Chondrocyte (in vitro differentiated cells): ENCODE measurements around the gene FYN. TPM values are rescaled to one million over a fixed set of nuclear protein-coding genes. Genes with fewer than 3 reads are reported as not detected.
A peak's percentile ranks its signal among the peaks of the same experiment; 100 is the strongest.

Source experiments
- DNase-seq: peaks from one replicate; pipeline ENCODE4 v3.0.0; 2021; ENCODE audit warnings: mixed read lengths, low spot score
- H3K27ac Mint-ChIP-seq: one replicate; pipeline ENCODE4 v1.8.0; 2021; ENCODE audit warnings: mild to moderate bottlenecking, moderate library complexity, mixed read lengths; ENCODE audit not compliant: unreplicated experiment
- H3K27me3 Mint-ChIP-seq: 2 replicates; pipeline ENCODE4 v1.8.0; 2021; ENCODE audit warnings: low read depth, mixed read lengths
- H3K36me3 Mint-ChIP-seq: 2 replicates; pipeline ENCODE4 v1.8.0; 2021; ENCODE audit warnings: low read depth, mixed read lengths
- H3K4me1 Mint-ChIP-seq: 2 replicates; pipeline ENCODE4 v1.8.0; 2021; ENCODE audit warnings: low read depth, mild to moderate bottlenecking, mixed read lengths
- H3K4me3 Mint-ChIP-seq: one replicate; pipeline ENCODE4 v1.8.0; 2021; ENCODE audit warnings: mild to moderate bottlenecking, moderate library complexity, mixed read lengths; ENCODE audit not compliant: unreplicated experiment
- H3K9me3 Mint-ChIP-seq: 2 replicates; pipeline ENCODE4 v1.8.0; 2021; ENCODE audit warnings: low read depth, mixed read lengths
- total RNA-seq: library from RNA; stranded (reverse); gene quantifications from 3 replicates; pipeline ENCODE4 v1.2.1, GENCODE V29; 2021
- TF ChIP-seq, protein P1 (sequence below): fragments of 200-600 bp; sonication (generic); IDR thresholded peaks from 2 replicates; pipeline ENCODE4 v1.5.0; 2021; ENCODE audit warnings: antibody characterized with exemption, mild to moderate bottlenecking, moderate library complexity

FYN gene
- total RNA-seq, 1 donor from 2014 or later: 109 TPM

DNA sequence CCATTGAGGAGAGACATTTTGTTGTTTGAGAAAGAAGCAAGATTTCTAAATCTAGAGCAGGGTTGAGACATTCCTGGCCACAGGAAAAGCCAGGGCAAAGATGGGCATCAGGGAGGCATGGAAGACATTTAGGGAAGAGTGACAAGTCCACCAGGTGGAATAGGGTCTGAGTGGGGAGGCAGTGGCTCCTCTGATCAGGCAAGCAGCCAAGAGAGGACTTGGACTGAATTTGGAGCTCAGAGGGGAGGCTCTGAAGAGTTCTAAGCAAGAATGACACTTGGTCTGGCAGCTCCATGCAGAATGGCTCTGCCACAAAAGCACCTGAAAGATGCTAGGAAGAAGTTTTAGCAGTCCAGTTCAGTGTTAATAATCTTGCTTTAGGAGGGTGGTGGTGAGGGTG, 120.8 kb downstream of the FYN start:
- Mint-ChIP-seq H3K4me3 (no peak overlapping the region), H3K4me1 (peaks cover 19% of the 10 kb centered on the region), H3K36me3 (no peaks in the 10 kb centered on the region), H3K27ac (no peak overlapping the region), H3K27me3 (no peaks in the 10 kb centered on the region), H3K9me3 (no peaks in the 10 kb centered on the region)
- no peak for DNase-seq
- TF ChIP-seq, protein P1, sequence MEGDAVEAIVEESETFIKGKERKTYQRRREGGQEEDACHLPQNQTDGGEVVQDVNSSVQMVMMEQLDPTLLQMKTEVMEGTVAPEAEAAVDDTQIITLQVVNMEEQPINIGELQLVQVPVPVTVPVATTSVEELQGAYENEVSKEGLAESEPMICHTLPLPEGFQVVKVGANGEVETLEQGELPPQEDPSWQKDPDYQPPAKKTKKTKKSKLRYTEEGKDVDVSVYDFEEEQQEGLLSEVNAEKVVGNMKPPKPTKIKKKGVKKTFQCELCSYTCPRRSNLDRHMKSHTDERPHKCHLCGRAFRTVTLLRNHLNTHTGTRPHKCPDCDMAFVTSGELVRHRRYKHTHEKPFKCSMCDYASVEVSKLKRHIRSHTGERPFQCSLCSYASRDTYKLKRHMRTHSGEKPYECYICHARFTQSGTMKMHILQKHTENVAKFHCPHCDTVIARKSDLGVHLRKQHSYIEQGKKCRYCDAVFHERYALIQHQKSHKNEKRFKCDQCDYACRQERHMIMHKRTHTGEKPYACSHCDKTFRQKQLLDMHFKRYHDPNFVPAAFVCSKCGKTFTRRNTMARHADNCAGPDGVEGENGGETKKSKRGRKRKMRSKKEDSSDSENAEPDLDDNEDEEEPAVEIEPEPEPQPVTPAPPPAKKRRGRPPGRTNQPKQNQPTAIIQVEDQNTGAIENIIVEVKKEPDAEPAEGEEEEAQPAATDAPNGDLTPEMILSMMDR: no peak

DNA sequence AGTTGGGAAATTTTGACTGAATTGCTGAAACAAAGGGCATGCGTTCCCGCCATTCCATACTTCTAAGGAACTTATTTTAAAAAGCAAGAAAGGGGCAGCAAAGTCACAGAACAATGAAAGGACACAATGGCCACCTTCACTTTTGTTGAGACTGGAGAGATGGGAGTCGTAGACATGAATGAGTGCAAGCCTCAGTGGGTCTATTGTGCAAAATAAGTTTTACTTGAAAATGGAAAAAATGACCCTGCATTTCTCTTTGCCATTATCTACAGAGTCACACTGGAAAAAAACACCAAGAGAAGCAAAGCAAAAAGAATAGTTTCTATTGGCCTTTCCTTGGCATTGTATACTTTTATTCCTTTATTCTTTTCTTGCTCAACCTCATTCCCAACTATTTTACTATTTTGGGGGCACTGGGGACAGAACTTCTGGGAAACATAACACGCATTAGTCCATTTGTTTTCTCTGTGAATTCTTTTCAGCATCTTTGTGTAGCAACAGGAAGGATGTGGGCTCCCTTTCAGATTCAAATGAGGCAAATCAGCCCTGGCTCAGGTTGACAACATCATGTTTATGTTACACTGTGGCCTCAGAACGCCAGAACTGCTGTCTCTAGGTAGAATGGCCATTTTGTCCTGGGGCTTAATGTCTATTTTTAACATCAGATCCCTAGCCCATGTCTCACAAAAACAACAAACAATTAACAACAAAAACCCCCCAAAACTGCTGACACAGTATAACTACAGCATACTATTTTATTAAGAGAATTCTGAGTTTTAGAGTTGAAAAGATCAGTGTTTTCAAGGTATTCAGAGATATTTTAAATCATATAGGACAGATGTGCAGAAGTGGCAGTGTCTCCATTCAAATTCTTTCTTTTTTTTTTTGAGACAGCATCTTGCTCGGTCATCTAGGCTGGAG, 122.2 kb downstream of the FYN start:
- no peaks in the 10 kb centered on the region for H3K36me3 Mint-ChIP-seq
- no peak overlapping the region for H3K4me3 Mint-ChIP-seq
- peak overlapping the region; percentile 28 for H3K27ac Mint-ChIP-seq
- TF ChIP-seq, protein P1: no peak
- H3K9me3 Mint-ChIP-seq: no peaks in the 10 kb centered on the region
- no peak for DNase-seq
- H3K27me3 Mint-ChIP-seq: no peaks in the 10 kb centered on the region
- peaks cover 13% of the 10 kb centered on the region for H3K4me1 Mint-ChIP-seq

DNA sequence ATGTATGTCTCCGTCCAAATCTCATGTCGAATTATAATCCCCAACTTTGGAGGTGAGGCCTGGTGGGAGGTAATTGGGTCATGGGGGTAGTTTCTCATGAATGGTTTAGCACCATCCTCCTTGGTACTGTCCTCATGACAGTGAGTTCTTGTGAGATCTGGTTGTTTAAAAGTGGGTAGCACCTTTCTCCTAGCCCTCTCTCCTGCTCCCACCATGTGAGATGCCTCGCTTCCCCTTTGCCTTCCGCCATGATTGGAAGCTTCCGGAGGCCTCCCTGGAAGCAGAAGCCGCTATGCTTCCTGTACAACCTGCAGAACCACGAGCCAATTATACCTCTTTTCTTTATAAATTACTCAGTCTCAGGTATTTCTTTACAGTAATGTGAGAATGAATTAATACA, 123.1 kb downstream of the FYN start:
- Mint-ChIP-seq H3K36me3 (no peaks in the 10 kb centered on the region), H3K4me1 (peaks cover 13% of the 10 kb centered on the region), H3K27ac (no peak overlapping the region), H3K9me3 (no peaks in the 10 kb centered on the region), H3K4me3 (no peak overlapping the region), H3K27me3 (no peaks in the 10 kb centered on the region)
- DNase-seq: no peak
- TF ChIP-seq, protein P1: no peak

DNA sequence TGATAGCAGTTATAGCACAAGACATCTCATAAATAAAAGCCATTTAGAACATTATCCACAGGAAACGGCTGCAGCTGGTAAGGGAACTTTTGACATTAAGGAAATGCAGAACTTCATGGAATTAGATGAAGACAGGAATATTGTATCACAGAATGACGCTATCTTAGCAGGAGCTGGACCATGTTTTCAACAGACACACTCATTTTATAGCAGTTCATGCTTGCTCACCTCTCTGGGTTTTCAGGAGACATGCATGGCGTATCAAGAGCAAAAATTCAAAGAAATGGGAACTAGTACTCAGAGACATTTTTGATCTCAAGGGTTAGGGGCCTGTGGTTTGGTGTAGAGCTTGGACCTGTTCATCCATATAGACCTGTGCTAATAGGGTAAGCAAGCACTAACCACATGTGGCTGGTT, 125.0 kb downstream of the FYN start:
- Mint-ChIP-seq H3K4me3 (no peak overlapping the region), H3K27me3 (no peaks in the 10 kb centered on the region), H3K36me3 (no peaks in the 10 kb centered on the region), H3K9me3 (no peaks in the 10 kb centered on the region), H3K4me1 (peaks cover 24% of the 10 kb centered on the region), H3K27ac (no peak overlapping the region)
- DNase-seq: no peak
- TF ChIP-seq, protein P1: no peak

DNA sequence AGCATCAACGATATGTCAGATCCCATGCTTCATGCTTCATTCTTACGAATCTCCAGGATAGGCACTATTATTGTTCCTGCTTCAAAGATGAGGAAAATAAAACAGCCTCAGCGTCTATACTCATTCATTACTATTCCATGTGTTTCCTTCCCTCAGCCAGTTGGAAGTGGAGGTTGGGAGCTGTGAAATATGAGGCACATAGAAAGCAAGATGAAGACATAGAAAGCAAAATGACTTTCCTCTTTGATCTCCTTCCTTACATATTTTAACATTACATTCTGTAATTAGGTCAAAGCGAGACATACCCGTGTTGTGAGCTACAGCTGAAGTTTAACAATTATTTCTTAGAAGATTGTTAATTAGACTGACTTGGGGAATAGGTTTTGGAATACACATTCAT, 125.4 kb downstream of the FYN start:
- H3K27me3 Mint-ChIP-seq: no peaks in the 10 kb centered on the region
- H3K27ac Mint-ChIP-seq: no peak overlapping the region
- H3K36me3 Mint-ChIP-seq: no peaks in the 10 kb centered on the region
- peaks cover 25% of the 10 kb centered on the region for H3K4me1 Mint-ChIP-seq
- H3K4me3 Mint-ChIP-seq: no peak overlapping the region
- DNase-seq: no peak
- no peaks in the 10 kb centered on the region for H3K9me3 Mint-ChIP-seq
- TF ChIP-seq, protein P1: no peak
